IMR-90 (cell line): ENCODE results near the gene GMPPA. TPM values are rescaled to one million over a fixed set of nuclear protein-coding genes. Genes with fewer than 3 reads are reported as not detected.
A peak's percentile ranks its signal among the peaks of the same experiment; 100 is the strongest.

Experiments
- ATAC-seq: fragments of 200-7000 bp; cut with Tn5 transposase; 2 replicates; pipeline ENCODE4 v1.9.1; 2020; ENCODE audit warnings: low read depth, mild to moderate bottlenecking, moderate library complexity
- BruUV-seq: library from RNA; stranded (reverse); fragments of 400-500 nt; replicated peaks from 2 replicates; lab custom pipeline; 2021; lab: Mats Ljungman, UMichigan
- CTCF ChIA-PET: fragments of 300-600 bp; formaldehyde crosslinking; extraction: SDS; loops from one replicate; lab custom pipeline; 2021; ENCODE audit warnings: antibody characterized with exemption; lab: Yijun Ruan, JAX
- POLR2A ChIA-PET: fragments of 300-600 bp; sonication (Branson Sonifier 250); formaldehyde crosslinking; loops from one replicate; lab custom pipeline; 2022; ENCODE audit warnings: antibody characterized with exemption; ENCODE audit not compliant: unreplicated experiment; lab: Charles Lee
- DNase-seq: peaks from one replicate; pipeline ENCODE4 v3.0.0; 2013
- H2AFZ ChIP-seq: replicated peaks from 2 replicates; pipeline ENCODE3; 2013; ENCODE audit warnings: low read length, mild to moderate bottlenecking; ENCODE audit not compliant: poor library complexity
- H2AK5ac ChIP-seq: 2 replicates; pipeline ENCODE4 v1.6.1; 2013; ENCODE audit warnings: low read depth, low read length, inconsistent platforms
- H2AK9ac ChIP-seq: replicated peaks from 2 replicates; pipeline ENCODE3; 2013; ENCODE audit warnings: mild to moderate bottlenecking, low read depth, low read length, moderate library complexity; ENCODE audit not compliant: poor library complexity
- H2BK120ac ChIP-seq: 2 replicates; pipeline ENCODE4 v1.6.1; 2013; ENCODE audit warnings: low read depth, low read length, inconsistent platforms
- H2BK15ac ChIP-seq: 3 replicates; pipeline ENCODE4 v1.6.1; 2013; ENCODE audit warnings: low read depth, low read length, inconsistent platforms
- H2BK20ac ChIP-seq: 2 replicates; pipeline ENCODE4 v1.6.1; 2013; ENCODE audit warnings: low read depth, mild to moderate bottlenecking, inconsistent platforms, low read length, moderate library complexity
- H2BK5ac ChIP-seq: 2 replicates; pipeline ENCODE4 v1.6.1; 2013; ENCODE audit warnings: mild to moderate bottlenecking, low read depth, low read length, inconsistent platforms; ENCODE audit not compliant: poor library complexity, severe bottlenecking
- H3K14ac ChIP-seq: replicated peaks from 2 replicates; pipeline ENCODE4 v1.6.1; 2013; ENCODE audit warnings: low read depth, low read length, inconsistent platforms
- H3K18ac ChIP-seq: 2 replicates; pipeline ENCODE4 v1.6.1; 2013; ENCODE audit warnings: low read depth, low read length, control low read depth
- H3K23ac ChIP-seq: 2 replicates; pipeline ENCODE4 v1.6.1; 2013; ENCODE audit warnings: low read depth, low read length, inconsistent platforms
- H3K27ac ChIP-seq: 2 replicates; pipeline ENCODE4 v1.5.1; 2013; ENCODE audit warnings: mild to moderate bottlenecking, control low read depth, low read length; ENCODE audit not compliant: insufficient read depth
- H3K27me3 ChIP-seq: 2 replicates; pipeline ENCODE4 v1.6.1; 2013; ENCODE audit warnings: low read length; ENCODE audit not compliant: control insufficient read depth, insufficient read depth
- H3K36me3 ChIP-seq: 2 replicates; pipeline ENCODE4 v1.6.1; 2013; ENCODE audit warnings: low read length, mixed read lengths; ENCODE audit not compliant: control insufficient read depth, insufficient read depth
- H3K4ac ChIP-seq: 2 replicates; pipeline ENCODE4 v1.6.1; 2013; ENCODE audit warnings: low read depth, low read length, inconsistent platforms
- H3K4me1 ChIP-seq: 2 replicates; pipeline ENCODE4 v1.6.1; 2013; ENCODE audit warnings: low read length, mixed read lengths; ENCODE audit not compliant: control insufficient read depth, insufficient read depth
- H3K4me2 ChIP-seq: 2 replicates; pipeline ENCODE4 v1.6.1; 2013; ENCODE audit warnings: low read depth, mild to moderate bottlenecking, control low read depth, low read length, moderate library complexity
- H3K4me3 ChIP-seq: 2 replicates; pipeline ENCODE4 v1.5.1; 2013; ENCODE audit warnings: low read depth, mild to moderate bottlenecking, control low read depth, low read length, moderate library complexity; ENCODE audit not compliant: insufficient read depth
- H3K56ac ChIP-seq: 2 replicates; pipeline ENCODE4 v1.6.1; 2013; ENCODE audit warnings: low read length, inconsistent platforms; ENCODE audit not compliant: insufficient read depth; ENCODE audit errors: extremely low read depth
- H3K79me1 ChIP-seq, 2 experiments: 2 replicates each; pipeline ENCODE4 v1.6.1; 2013; ENCODE audit warnings: low read length in 2 of 2, inconsistent platforms in 1 of 2, low read depth in 1 of 2
- H3K9ac ChIP-seq: 2 replicates; pipeline ENCODE4 v1.6.1; 2013; ENCODE audit warnings: low read depth, low read length, control low read depth
- H3K9me1 ChIP-seq: 2 replicates; pipeline ENCODE4 v1.6.1; 2013; ENCODE audit warnings: low read length, inconsistent platforms; ENCODE audit not compliant: insufficient read depth
- H3K9me3 ChIP-seq: 2 replicates; pipeline ENCODE4 v1.6.1; 2013; ENCODE audit warnings: low read length; ENCODE audit not compliant: control insufficient read depth, insufficient read depth
- H4K20me1 ChIP-seq: 2 replicates; pipeline ENCODE4 v1.6.1; 2013; ENCODE audit warnings: low read length, inconsistent platforms; ENCODE audit not compliant: insufficient read depth
- H4K5ac ChIP-seq: 2 replicates; pipeline ENCODE4 v1.6.1; 2013; ENCODE audit warnings: mild to moderate bottlenecking, low read depth, low read length, control low read depth
- H4K8ac ChIP-seq, 2 experiments: 2 replicates each; pipeline ENCODE4 v1.6.1; 2013; ENCODE audit warnings: low read depth in 2 of 2, low read length in 2 of 2, control low read depth in 1 of 2, inconsistent platforms in 1 of 2
- H4K91ac ChIP-seq: 2 replicates; pipeline ENCODE4 v1.6.1; 2013; ENCODE audit warnings: low read depth, low read length, inconsistent platforms; ENCODE audit not compliant: insufficient read depth
- BHLHE40 ChIP-seq: fragments of 150-350 bp; IDR thresholded peaks from 2 replicates; pipeline ENCODE4 v1.6.1; 2016; ENCODE audit warnings: mild to moderate bottlenecking, low read depth, low read length
- CEBPB ChIP-seq: IDR thresholded peaks from 2 replicates; pipeline ENCODE4 v1.6.1; 2012; ENCODE audit warnings: low read depth, low read length, improper control_type of control experiment
- CHD1 ChIP-seq: IDR thresholded peaks from 2 replicates; pipeline ENCODE4 v1.6.1; 2012; ENCODE audit warnings: low read depth, low read length, improper control_type of control experiment
- CTCF ChIP-seq: conservative IDR thresholded peaks from 2 replicates; pipeline ENCODE4 v1.5.1; 2012; ENCODE audit warnings: mild to moderate bottlenecking, low read depth, low read length, improper control_type of control experiment
- FOS ChIP-seq: fragments of 150-350 bp; IDR thresholded peaks from 2 replicates; pipeline ENCODE4 v1.6.1; 2016; ENCODE audit warnings: low read depth, low read length
- MAFK ChIP-seq: IDR thresholded peaks from 2 replicates; pipeline ENCODE4 v1.6.1; 2012; ENCODE audit warnings: low read depth, low read length, improper control_type of control experiment
- MAZ ChIP-seq: IDR thresholded peaks from 2 replicates; pipeline ENCODE4 v1.6.1; 2012; ENCODE audit warnings: low read depth, mild to moderate bottlenecking, low read length, improper control_type of control experiment, moderate library complexity, borderline replicate concordance
- MXI1 ChIP-seq: IDR thresholded peaks from 2 replicates; pipeline ENCODE4 v1.6.1; 2012; ENCODE audit warnings: low read depth, mild to moderate bottlenecking, low read length, moderate library complexity, borderline replicate concordance
- NFE2L2 ChIP-seq: fragments of 150-350 bp; IDR thresholded peaks from 2 replicates; pipeline ENCODE4 v1.6.1; 2016; ENCODE audit warnings: low read depth, mild to moderate bottlenecking, low read length
- POLR2A ChIP-seq: IDR thresholded peaks from 2 replicates; pipeline ENCODE4 v1.6.1; 2012; ENCODE audit warnings: mild to moderate bottlenecking, low read depth, low read length
- RAD21 ChIP-seq: IDR thresholded peaks from 2 replicates; pipeline ENCODE4 v1.6.1; 2012; ENCODE audit warnings: low read length, improper control_type of control experiment
- RCOR1 ChIP-seq: IDR thresholded peaks from 2 replicates; pipeline ENCODE4 v1.6.1; 2012; ENCODE audit warnings: mild to moderate bottlenecking, low read length, improper control_type of control experiment; ENCODE audit not compliant: insufficient replicate concordance
- RFX5 ChIP-seq: IDR thresholded peaks from 2 replicates; pipeline ENCODE4 v1.8.0; 2012; ENCODE audit warnings: low read depth, mild to moderate bottlenecking, low read length, moderate library complexity
- SMC3 ChIP-seq: fragments of 150-350 bp; IDR thresholded peaks from 2 replicates; pipeline ENCODE4 v1.6.1; 2016; ENCODE audit warnings: low read depth, mild to moderate bottlenecking, antibody characterized with exemption, low read length, moderate library complexity
- WGBS, 2 experiments: methylation state at CpG; one replicate each; pipeline versions ENCODE4 v1.1.5 to v1.1.7; 2013; ENCODE audit warnings: missing lambda C conversion rate in 2 of 2; ENCODE audit not compliant: insufficient read length in 1 of 2; ENCODE audit errors: extremely low coverage in 2 of 2; 5-methylcytosine and 5-hydroxymethylcytosine counted together
- dilution Hi-C: fragments of 300-500 bp; cut with HindIII; formaldehyde crosslinking; loops from one replicate; pipeline ENCODE4 v1.14.3; 2018; ENCODE audit warnings: low sequenced_read_pairs; ENCODE audit not compliant: unreplicated experiment
- in situ Hi-C: fragments of 300-500 bp; cut with MboI; formaldehyde crosslinking; loops from 3 replicates; pipeline ENCODE4 v1.14.3; 2019; ENCODE audit warnings: low sequenced_read_pairs, inconsistent platforms, mixed read lengths
- intact Hi-C: fragments of 100-400 bp; cut with micrococcal nuclease; formaldehyde crosslinking; loops from 2 replicates; pipeline ENCODE4 v1.10.0; 2022
- polyA plus RNA-seq, 3 experiments: library from polyadenylated mRNA; depleted of rRNA; stranded (reverse); fragments of >200 nt; gene quantifications; 2 replicates each; pipeline ENCODE4 v1.2.3, GENCODE V29; 2012; ENCODE audit warnings: low replicate concordance in 1 of 3
- total RNA-seq: library from RNA; depleted of rRNA; stranded (reverse); fragments of >200 nt; gene quantifications from 2 replicates; pipeline ENCODE4 v1.2.3, GENCODE V29; 2012
- TF ChIP-seq, protein P1 (sequence below): fragments of 150-350 bp; IDR thresholded peaks from 2 replicates; pipeline ENCODE4 v1.6.1; 2016; ENCODE audit warnings: low read depth, mild to moderate bottlenecking, low read length, moderate library complexity, borderline replicate concordance

The GMPPA gene
- total and polyA plus RNA-seq, 2 of the 4 experiments (the other 2 are of a cell fraction): 103 to 134 TPM

GRCh38 chr2:219460424-219460926 is 38.2 kb upstream of the GMPPA start:
- Histone ChIP-seq H3K27me3 (no peaks in the 10 kb centered on the region), H3K9ac (peak overlapping the region; percentile 66), H2AFZ (peak overlapping the region; percentile 80), H3K27ac (peak overlapping the region; percentile 90), H3K14ac (peak overlapping the region; percentile 41), H3K4ac (peak overlapping the region; percentile 88), H3K4me3 (no peak overlapping the region), H4K5ac (peak overlapping the region; percentile 72), H3K18ac (peak overlapping the region; percentile 70), H4K8ac (peak overlapping the region; percentile 90 to 95), H2BK120ac (peak overlapping the region; percentile 74), H2BK15ac (peak overlapping the region; percentile 56; the same call in 1 of the 3 replicates), H3K56ac (0 out of 2 replicates have a peak overlapping the region, but pooled peaks have one; percentile 43), H3K9me1 (peaks cover 14% of the 10 kb centered on the region; the same call in 1 of the 2 replicates), H3K4me2 (peak overlapping the region; percentile 70), H3K79me1 (peaks cover 0 to 28% of the 10 kb centered on the region in 2 experiments; a peak in 2 of 4 replicates), H4K91ac (peak overlapping the region; percentile 69), H3K23ac (peak overlapping the region; percentile 77), H3K36me3 (peaks cover 30% of the 10 kb centered on the region; the same call in 1 of the 2 replicates), H2AK9ac (peak overlapping the region; percentile 94), H2BK20ac (peak overlapping the region; percentile 57), H3K4me1 (peaks cover 24% of the 10 kb centered on the region), H4K20me1 (no peaks in the 10 kb centered on the region; the same call in 1 of the 2 replicates), H2AK5ac (peak overlapping the region; percentile 79), H2BK5ac (peak overlapping the region; percentile 91), H3K9me3 (no peaks in the 10 kb centered on the region)
- DNase-seq (peak; percentile 85), ATAC-seq (peak; percentile 86)
- CTCF ChIA-PET: interaction anchor here (1.0 to 2.0 kb wide), 3 partner anchors 16 to 73 kb away, joined by 3 to 5 read pairs (median 5); partner anchors contain the start of gene DNPEP
- in situ Hi-C loops (loop anchor here (5.0 kb wide), 1 partner anchor 53 kb away; no protein-coding TSS in a partner anchor), dilution Hi-C loops (no loop called here), intact Hi-C loops (loop anchor here (1.0 to 2.0 kb wide), 2 partner anchors 38 to 57 kb away; partner anchors contain the start of gene GMPPA)
- no TSS peak for BruUV-seq
- POLR2A ChIA-PET: no interaction called here
- WGBS, 2 experiments: 14% methylated on average over 2 of the region's 18 CpGs; no CpG with 5 or more reads in 1 of the 2 experiments
- no peak for TF ChIP-seq POLR2A
- TF ChIP-seq MAFK: no peak
- no peak for TF ChIP-seq RFX5
- TF ChIP-seq, protein P1, sequence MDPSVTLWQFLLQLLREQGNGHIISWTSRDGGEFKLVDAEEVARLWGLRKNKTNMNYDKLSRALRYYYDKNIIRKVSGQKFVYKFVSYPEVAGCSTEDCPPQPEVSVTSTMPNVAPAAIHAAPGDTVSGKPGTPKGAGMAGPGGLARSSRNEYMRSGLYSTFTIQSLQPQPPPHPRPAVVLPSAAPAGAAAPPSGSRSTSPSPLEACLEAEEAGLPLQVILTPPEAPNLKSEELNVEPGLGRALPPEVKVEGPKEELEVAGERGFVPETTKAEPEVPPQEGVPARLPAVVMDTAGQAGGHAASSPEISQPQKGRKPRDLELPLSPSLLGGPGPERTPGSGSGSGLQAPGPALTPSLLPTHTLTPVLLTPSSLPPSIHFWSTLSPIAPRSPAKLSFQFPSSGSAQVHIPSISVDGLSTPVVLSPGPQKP: no peak
- TF ChIP-seq RCOR1: peak; percentile 31
- peak; percentile 28; the same call in 1 of the 2 replicates for TF ChIP-seq BHLHE40
- TF ChIP-seq CEBPB: no peak
- no peak for TF ChIP-seq RAD21
- TF ChIP-seq FOS: no peak
- no peak for TF ChIP-seq CTCF
- TF ChIP-seq MXI1: no peak
- no peak for TF ChIP-seq NFE2L2
- no peak for TF ChIP-seq SMC3
- peak; percentile 92; the same call in 1 of the 2 replicates for TF ChIP-seq MAZ
- no peak for TF ChIP-seq CHD1
